ENCODE measurements around the gene CD82.
"Not testable (repeated sequence)": the region's sequence is repeated elsewhere in the genome, so short reads cannot be mapped to it uniquely, and the experiment has no call there.

CD82 gene

DNA sequence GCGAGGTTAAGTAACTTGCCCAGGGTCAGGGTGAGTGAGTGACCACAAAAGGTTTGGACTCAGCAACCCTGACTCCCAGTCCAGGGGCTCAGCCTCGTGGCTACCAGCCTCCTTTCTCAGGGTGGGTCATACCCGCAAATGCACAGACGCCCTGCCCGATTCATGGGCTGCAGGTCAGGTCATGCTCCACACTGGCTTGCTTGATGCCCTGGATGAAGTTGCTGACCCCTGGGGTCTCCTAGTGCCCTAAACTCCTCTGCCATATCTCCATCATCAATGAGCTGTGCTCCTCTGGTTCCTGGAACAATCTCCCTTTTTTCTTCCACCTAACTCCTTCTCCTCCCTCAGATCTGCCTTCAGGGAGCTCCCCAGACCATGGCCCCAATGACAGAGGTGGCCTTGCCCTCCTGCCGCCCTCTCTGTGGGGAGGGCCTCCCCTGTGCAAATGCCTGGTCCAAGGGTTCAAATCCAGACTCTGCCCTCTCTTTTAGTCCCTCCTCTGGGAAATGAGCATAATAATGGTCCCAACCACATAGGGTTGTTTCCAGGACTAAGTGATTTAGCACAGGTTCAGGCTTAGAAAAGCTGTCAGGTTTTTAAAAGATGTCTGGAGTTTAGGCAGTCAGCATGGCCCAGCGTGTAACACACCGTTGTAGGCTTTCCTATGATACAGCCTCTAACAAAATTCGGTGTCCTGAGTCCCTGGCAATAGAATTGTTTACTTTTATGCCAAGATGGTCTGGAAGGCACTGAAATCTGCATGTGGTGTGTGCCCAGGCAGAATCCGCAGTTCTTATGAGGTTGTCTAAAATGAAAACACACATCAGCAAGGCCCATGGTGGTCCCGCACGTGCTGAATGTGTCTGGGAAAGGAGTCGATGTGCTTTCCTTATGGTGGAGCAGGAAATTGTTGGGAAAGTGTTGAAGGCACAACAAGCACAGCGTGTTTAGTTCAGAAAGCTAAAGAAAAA, 63.6 kb downstream of the CD82 start:
- H3K4me1 Mint-ChIP-seq = peaks cover 10% of the 10 kb centered on the region
- no peaks in the 10 kb centered on the region for H3K9me3 Mint-ChIP-seq
- CTCF ChIA-PET = interaction anchor here (0.8 to 6.1 kb wide), 4 partner anchors 12 to 281 kb away, joined by 3 to 53 read pairs (median 3); no protein-coding TSS in a partner anchor
- H3K27ac Mint-ChIP-seq = no peak overlapping the region
- peak; percentile 18 for DNase-seq
- no peak overlapping the region for H3K4me3 Mint-ChIP-seq
- peaks cover 46% of the 10 kb centered on the region for H3K27me3 Mint-ChIP-seq
- no peaks in the 10 kb centered on the region for H3K36me3 Mint-ChIP-seq

- Mint-ChIP-seq H3K9me3 (no peaks in the 10 kb centered on the region), H3K36me3 (no peaks in the 10 kb centered on the region), H3K27ac (no peak overlapping the region), H3K27me3 (peaks cover 54% of the 10 kb centered on the region), H3K4me1 (peaks cover 12% of the 10 kb centered on the region), H3K4me3 (no peak overlapping the region)
- DNase-seq = no peak
- CTCF ChIA-PET = interaction anchor here (0.8 to 6.1 kb wide), 2 partner anchors 12 to 73 kb away, joined by 3 to 53 read pairs; no protein-coding TSS in a partner anchor
These were observed 64.4 kb downstream of the CD82 start for GRCh38 chr11:44629732-44630345.

DNA sequence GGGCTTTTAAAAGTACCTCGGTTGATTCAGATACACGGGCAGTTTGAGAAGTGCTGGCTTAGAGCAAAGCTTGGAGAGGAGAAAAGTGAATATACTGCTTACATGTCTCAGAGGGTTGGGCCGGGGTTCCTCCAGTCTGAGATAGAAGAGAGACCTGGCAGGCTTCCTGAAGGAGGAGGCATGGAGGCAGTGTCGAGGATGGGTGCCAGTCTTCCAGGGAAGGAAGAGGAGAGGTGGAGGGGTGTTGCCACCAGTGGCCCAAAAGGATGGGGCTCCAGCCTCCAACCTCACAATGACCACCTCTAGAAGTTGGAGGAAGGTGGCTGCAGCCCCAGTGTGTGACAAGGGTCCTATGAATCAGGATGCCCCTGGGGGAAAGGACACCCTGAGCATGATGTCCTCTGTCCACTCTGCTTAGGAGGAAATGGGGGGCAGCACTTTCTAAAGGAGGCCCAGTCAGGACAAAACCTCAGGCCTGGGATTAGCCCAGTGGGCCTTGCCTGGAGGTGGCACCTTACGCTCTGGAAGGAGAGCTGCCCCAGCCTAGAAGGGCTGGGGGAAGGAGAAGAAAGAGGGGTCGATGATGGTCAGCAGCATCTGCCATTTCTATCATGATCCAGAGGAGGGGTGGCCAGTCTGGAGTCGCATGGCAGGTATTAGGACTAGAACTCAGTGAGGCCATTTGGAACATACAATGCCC, 65.2 kb downstream of the CD82 start:
- Mint-ChIP-seq H3K36me3 (no peaks in the 10 kb centered on the region), H3K4me3 (no peak overlapping the region), H3K27ac (no peak overlapping the region), H3K27me3 (peaks cover 62% of the 10 kb centered on the region), H3K9me3 (no peaks in the 10 kb centered on the region), H3K4me1 (peaks cover 12% of the 10 kb centered on the region)
- CTCF ChIA-PET = interaction anchor here (0.8 to 6.1 kb wide), 2 partner anchors 13 to 74 kb away, joined by 3 to 53 read pairs; no protein-coding TSS in a partner anchor
- no peak for DNase-seq

DNA sequence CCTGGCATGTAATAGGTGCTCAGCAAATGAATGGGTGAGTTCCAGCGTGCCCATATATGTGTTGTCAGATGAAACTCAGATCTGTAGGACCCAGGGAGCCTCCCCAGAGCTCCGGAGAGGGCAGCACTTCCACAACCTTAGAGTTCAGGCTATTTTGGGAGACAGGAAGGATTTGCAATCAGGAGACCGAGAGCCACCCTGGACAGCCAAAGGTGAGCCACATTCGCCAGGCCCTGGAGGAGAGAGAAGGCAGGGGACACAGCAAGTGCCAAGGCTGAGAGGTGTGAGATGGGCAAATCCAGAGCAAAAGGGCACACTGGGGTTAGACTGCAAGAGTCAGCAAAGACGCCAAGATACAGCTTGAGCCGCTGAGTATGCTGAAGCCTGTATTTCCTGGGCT, 66.4 kb downstream of the CD82 start:
- no peaks in the 10 kb centered on the region for H3K36me3 Mint-ChIP-seq
- no peak for DNase-seq
- CTCF ChIA-PET = interaction anchor here (0.9 to 6.1 kb wide), 8 partner anchors 9 to 280 kb away, joined by 3 to 53 read pairs (median 4); no protein-coding TSS in a partner anchor
- H3K4me3 Mint-ChIP-seq = no peak overlapping the region
- peaks cover 69% of the 10 kb centered on the region for H3K27me3 Mint-ChIP-seq
- H3K9me3 Mint-ChIP-seq = no peaks in the 10 kb centered on the region
- H3K4me1 Mint-ChIP-seq = peaks cover 12% of the 10 kb centered on the region
- H3K27ac Mint-ChIP-seq = no peak overlapping the region

DNA sequence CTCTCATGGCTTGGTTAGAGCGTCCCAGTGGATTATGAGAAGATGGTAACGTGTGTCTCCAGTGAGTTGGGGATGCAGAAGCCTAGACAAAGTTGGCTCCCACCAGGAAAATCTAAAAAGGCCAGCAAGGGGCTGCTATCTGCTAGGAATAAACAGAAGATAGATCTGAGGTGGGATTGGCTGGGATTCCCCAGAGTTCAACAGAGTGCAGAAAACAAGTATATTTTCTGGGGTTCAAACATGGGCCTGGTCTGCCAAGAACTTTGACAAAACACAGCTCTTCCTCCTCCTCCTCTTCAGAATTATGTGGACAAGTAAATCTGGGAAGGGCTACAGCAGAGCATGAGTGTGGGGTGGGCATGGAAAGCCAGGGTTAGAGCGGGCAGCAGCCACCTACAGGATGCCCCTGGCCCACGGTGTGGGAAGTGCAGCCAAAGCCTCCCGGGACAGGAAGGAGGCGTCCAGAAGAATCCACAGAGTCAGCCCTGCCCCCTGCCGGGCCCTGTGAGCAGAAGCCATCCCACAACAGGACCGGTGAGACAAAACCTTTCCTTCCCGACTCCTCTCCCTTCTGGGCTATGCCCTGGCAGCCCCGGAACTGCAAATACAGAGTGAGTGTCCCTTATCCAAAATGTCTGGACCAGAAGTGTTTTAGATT, 67.1 kb downstream of the CD82 start:
- CTCF ChIA-PET = interaction anchor here (0.9 to 6.1 kb wide), 9 partner anchors 8 to 279 kb away, joined by 3 to 53 read pairs (median 3); no protein-coding TSS in a partner anchor
- H3K27me3 Mint-ChIP-seq = peaks cover 72% of the 10 kb centered on the region
- H3K36me3 Mint-ChIP-seq = no peaks in the 10 kb centered on the region
- H3K4me3 Mint-ChIP-seq = no peak overlapping the region
- no peaks in the 10 kb centered on the region for H3K9me3 Mint-ChIP-seq
- peaks cover 12% of the 10 kb centered on the region for H3K4me1 Mint-ChIP-seq
- DNase-seq = peak; percentile 57
- no peak overlapping the region for H3K27ac Mint-ChIP-seq

DNA sequence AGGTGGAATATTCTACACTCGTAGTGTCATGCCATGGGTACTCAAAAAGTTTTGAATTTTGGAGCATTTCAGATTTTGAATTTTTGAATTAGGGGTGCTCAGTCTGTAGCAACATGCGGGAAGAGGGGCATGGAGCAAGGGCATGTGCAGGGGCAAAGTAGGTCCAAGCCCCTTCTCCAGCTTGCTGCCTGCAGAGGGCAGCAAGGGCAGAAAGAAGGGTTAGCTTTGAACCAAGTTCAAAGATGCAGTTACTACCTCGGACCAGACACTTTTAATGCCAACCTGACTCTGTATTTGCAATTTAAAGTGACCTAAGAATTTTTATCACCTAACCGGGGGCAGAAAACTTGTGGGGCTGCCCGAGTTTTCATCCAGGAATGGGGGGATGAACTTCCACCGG, 68.2 kb downstream of the CD82 start:
- Mint-ChIP-seq H3K36me3 (no peaks in the 10 kb centered on the region), H3K27ac (no peak overlapping the region), H3K4me3 (no peak overlapping the region), H3K27me3 (peaks cover 69% of the 10 kb centered on the region), H3K9me3 (no peaks in the 10 kb centered on the region), H3K4me1 (peaks cover 12% of the 10 kb centered on the region)
- no peak for DNase-seq
- CTCF ChIA-PET = interaction anchor here (0.6 to 6.1 kb wide), 5 partner anchors 77 to 295 kb away, joined by 3 to 53 read pairs (median 3); no protein-coding TSS in a partner anchor

DNA sequence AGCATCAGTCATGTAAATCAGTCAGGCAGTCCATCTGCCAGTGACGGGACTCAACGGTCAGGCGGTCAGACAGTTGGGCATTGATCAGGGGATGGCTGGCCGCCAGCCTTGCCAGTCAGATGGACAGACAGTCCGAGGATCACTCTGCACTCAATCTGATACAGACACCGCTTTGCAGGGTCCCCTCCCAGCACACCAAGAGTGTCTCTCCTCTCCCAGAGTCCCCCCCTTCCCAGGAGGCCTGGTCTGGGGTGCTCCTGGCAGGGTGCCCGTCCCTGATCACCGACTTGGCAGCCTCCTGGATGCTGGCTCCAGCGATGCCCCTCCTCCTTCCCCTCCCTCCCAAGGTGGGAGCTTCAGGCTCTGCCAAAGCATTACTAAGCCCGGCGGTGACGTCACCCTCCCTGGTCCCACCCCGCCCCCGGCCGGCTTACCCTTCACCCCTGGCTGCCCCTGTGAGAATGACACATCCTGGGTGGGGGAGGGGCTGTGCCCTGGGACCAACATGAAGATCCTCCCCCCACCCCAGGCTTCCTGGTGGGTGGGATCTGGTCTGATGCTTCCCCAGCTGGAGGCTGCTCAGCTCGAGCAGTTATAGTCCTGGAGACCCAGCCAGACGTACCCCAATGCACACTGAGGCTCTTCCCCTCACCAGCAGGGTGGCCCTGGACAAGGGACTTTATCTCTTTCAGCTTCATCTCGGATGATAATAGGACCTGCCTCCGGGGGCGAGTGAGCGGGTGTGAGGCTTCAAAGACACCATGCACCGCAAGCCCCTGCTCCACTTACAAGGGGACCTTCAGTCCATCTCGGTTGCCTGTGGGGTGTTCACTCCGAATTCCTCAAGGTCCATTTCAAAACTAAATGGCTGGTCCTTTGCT, 69.2 kb downstream of the CD82 start:
- CTCF ChIA-PET = interaction anchor here (0.7 to 1.2 kb wide), 3 partner anchors 17 to 259 kb away, joined by 3 to 4 read pairs (median 3); no protein-coding TSS in a partner anchor
- Mint-ChIP-seq H3K9me3 (no peaks in the 10 kb centered on the region), H3K27ac (no peak overlapping the region), H3K4me1 (peaks cover 12% of the 10 kb centered on the region), H3K4me3 (no peak overlapping the region), H3K27me3 (peaks cover 60% of the 10 kb centered on the region), H3K36me3 (no peaks in the 10 kb centered on the region)
- DNase-seq = no peak

- Mint-ChIP-seq H3K4me1 (peaks cover 12% of the 10 kb centered on the region), H3K9me3 (no peaks in the 10 kb centered on the region), H3K4me3 (no peak overlapping the region), H3K27me3 (peaks cover 55% of the 10 kb centered on the region), H3K36me3 (no peaks in the 10 kb centered on the region), H3K27ac (no peak overlapping the region)
- DNase-seq = no peak
- CTCF ChIA-PET = no interaction called here
These were observed 72.0 kb downstream of the CD82 start for GRCh38 chr11:44637487-44637886.

- Mint-ChIP-seq H3K27me3 (peaks cover 53% of the 10 kb centered on the region), H3K9me3 (peaks cover 4% of the 10 kb centered on the region), H3K4me1 (peaks cover 8% of the 10 kb centered on the region), H3K4me3 (no peak overlapping the region), H3K27ac (no peak overlapping the region), H3K36me3 (peaks cover 4% of the 10 kb centered on the region)
- CTCF ChIA-PET = no interaction called here
- no peak for DNase-seq
These were observed 72.6 kb downstream of the CD82 start for GRCh38 chr11:44638032-44638431.

- Mint-ChIP-seq H3K4me3 (no peak overlapping the region), H3K36me3 (peaks cover 5% of the 10 kb centered on the region), H3K4me1 (no peaks in the 10 kb centered on the region), H3K27ac (no peak overlapping the region), H3K9me3 (peaks cover 15% of the 10 kb centered on the region), H3K27me3 (peaks cover 48% of the 10 kb centered on the region)
- CTCF ChIA-PET = no interaction called here
- DNase-seq = no peak
These were observed 77.8 kb downstream of the CD82 start for GRCh38 chr11:44643217-44643616.

GRCh38 chr11:44645827-44646226, 80.4 kb downstream of the CD82 start:
- Mint-ChIP-seq H3K27me3 (peaks cover 41% of the 10 kb centered on the region), H3K27ac (no peak overlapping the region), H3K36me3 (peaks cover 5% of the 10 kb centered on the region), H3K4me1 (no peaks in the 10 kb centered on the region), H3K4me3 (no peak overlapping the region), H3K9me3 (peaks cover 15% of the 10 kb centered on the region)
- no peak for DNase-seq
- CTCF ChIA-PET = no interaction called here

DNA sequence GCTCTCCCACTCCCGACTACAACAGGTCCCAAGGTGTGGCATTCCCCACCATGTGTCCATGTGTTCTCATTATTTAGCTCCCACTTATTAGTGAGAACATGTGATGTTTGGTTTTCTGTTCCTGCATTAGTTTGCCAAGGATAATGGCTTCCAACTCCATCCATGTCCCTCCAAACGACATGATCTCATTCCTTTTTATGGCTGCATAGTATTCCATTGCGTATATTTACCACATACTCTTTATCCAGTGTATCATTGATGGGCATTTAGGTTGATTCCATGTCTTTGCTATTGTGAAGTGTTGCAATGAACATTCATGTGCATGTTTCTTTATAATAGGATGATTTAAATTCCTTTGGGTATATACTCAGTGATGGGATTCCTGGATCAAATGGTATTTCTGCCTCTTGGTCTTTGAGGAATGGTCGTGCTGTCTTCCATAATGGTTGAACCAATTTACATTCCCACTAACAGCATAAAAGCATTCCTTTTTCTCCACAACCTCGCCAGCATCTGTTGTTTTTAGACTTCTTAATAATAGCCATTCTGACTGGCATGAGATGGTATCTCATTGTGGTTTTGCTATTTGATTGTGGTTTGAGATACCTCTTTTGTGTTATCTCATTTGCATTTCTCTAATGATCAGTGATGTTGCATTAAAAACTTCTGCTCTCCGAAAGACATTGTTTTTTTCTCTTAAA, 81.9 kb downstream of the CD82 start:
- peaks cover 15% of the 10 kb centered on the region for H3K9me3 Mint-ChIP-seq
- CTCF ChIA-PET, H3K4me1 Mint-ChIP-seq, H3K27ac Mint-ChIP-seq, DNase-seq, H3K36me3 Mint-ChIP-seq, H3K4me3 Mint-ChIP-seq: not testable (repeated sequence)
- H3K27me3 Mint-ChIP-seq = peaks cover 52% of the 10 kb centered on the region
